Activated CD8-positive, alpha-beta T cell treated with anti-CD3 and anti-CD28 coated beads for 36 hours (primary cell): Measurements from ENCODE around the gene ECSIT. TPM values are rescaled to one million over a fixed set of nuclear protein-coding genes. Genes with fewer than 3 reads are reported as not detected.
A peak's percentile ranks its signal among the peaks of the same experiment; 100 is the strongest.

Experiments
- ATAC-seq: fragments of 200-7000 bp; cut with Tn5 transposase; one replicate; pipeline ENCODE4 v1.10.0; 2021; ENCODE audit warnings: mild to moderate bottlenecking, moderate library complexity
- CTCF ChIA-PET: fragments of 350-600 bp; sonication (Branson Sonifier 250); formaldehyde crosslinking; loops from one replicate; lab custom pipeline; 2021; ENCODE audit warnings: antibody characterized with exemption; lab: Charles Lee
- POLR2A ChIA-PET: fragments of 350-600 bp; sonication (Branson Sonifier 250); formaldehyde crosslinking; loops from one replicate; lab custom pipeline; 2021; ENCODE audit warnings: antibody characterized with exemption; lab: Charles Lee
- DNase-seq: peaks from one replicate; pipeline ENCODE4 v3.0.0-alpha.2; 2020
- H3K27ac Mint-ChIP-seq: one replicate; pipeline ENCODE4 v1.8.0; 2021; ENCODE audit warnings: mild to moderate bottlenecking, mixed read lengths
- H3K27me3 Mint-ChIP-seq: one replicate; pipeline ENCODE4 v1.8.0; 2021; ENCODE audit warnings: mixed read lengths
- H3K36me3 Mint-ChIP-seq: one replicate; pipeline ENCODE4 v1.8.0; 2021; ENCODE audit warnings: low read depth, mixed read lengths
- H3K4me1 Mint-ChIP-seq: one replicate; pipeline ENCODE4 v1.8.0; 2021; ENCODE audit warnings: low read depth, mixed read lengths
- H3K4me3 Mint-ChIP-seq: one replicate; pipeline ENCODE4 v1.8.0; 2021; ENCODE audit warnings: mild to moderate bottlenecking, moderate library complexity, mixed read lengths
- H3K9me3 Mint-ChIP-seq: one replicate; pipeline ENCODE4 v1.8.0; 2021; ENCODE audit warnings: mixed read lengths
- intact Hi-C: fragments of 100-400 bp; cut with micrococcal nuclease; formaldehyde crosslinking; loops from one replicate; pipeline ENCODE4 v1.10.0; 2022
- total RNA-seq, 2 experiments: library from RNA; stranded (reverse); gene quantifications; one replicate each; pipeline ENCODE4 v1.2.3, GENCODE V29; 2021
- TF ChIP-seq, protein P1 (sequence below): fragments of 200-600 bp; IDR thresholded peaks from one replicate; pipeline ENCODE4 v1.8.0; 2022; ENCODE audit warnings: antibody characterized with exemption, mild to moderate bottlenecking

ECSIT gene
- total RNA-seq, 2 experiments from 2014 or later: 51.2 to 53.9 TPM

- ChIA-PET POLR2A (interaction anchor here (1.1 to 1.8 kb wide), 2 partner anchors 25 to 52 kb away, joined by 4 to 8 read pairs; partner anchors contain the start of gene ELOF1), CTCF (interaction anchor here (1.2 kb wide), 1 partner anchor 15 kb away, joined by 3 read pairs; no protein-coding TSS in a partner anchor)
- Mint-ChIP-seq H3K9me3 (no peaks in the 10 kb centered on the region), H3K27ac (peak overlapping the region; percentile 25), H3K36me3 (peaks cover 20% of the 10 kb centered on the region), H3K27me3 (no peaks in the 10 kb centered on the region), H3K4me1 (peaks cover 12% of the 10 kb centered on the region), H3K4me3 (peak overlapping the region; percentile 86)
- intact Hi-C loops: no loop called here
- TF ChIP-seq, protein P1, sequence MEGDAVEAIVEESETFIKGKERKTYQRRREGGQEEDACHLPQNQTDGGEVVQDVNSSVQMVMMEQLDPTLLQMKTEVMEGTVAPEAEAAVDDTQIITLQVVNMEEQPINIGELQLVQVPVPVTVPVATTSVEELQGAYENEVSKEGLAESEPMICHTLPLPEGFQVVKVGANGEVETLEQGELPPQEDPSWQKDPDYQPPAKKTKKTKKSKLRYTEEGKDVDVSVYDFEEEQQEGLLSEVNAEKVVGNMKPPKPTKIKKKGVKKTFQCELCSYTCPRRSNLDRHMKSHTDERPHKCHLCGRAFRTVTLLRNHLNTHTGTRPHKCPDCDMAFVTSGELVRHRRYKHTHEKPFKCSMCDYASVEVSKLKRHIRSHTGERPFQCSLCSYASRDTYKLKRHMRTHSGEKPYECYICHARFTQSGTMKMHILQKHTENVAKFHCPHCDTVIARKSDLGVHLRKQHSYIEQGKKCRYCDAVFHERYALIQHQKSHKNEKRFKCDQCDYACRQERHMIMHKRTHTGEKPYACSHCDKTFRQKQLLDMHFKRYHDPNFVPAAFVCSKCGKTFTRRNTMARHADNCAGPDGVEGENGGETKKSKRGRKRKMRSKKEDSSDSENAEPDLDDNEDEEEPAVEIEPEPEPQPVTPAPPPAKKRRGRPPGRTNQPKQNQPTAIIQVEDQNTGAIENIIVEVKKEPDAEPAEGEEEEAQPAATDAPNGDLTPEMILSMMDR: no peak
- DNase-seq (no peak), ATAC-seq (no peak)
Observed at GRCh38 chr19:11507370-11508078, 21.4 kb downstream of the ECSIT start.

DNA sequence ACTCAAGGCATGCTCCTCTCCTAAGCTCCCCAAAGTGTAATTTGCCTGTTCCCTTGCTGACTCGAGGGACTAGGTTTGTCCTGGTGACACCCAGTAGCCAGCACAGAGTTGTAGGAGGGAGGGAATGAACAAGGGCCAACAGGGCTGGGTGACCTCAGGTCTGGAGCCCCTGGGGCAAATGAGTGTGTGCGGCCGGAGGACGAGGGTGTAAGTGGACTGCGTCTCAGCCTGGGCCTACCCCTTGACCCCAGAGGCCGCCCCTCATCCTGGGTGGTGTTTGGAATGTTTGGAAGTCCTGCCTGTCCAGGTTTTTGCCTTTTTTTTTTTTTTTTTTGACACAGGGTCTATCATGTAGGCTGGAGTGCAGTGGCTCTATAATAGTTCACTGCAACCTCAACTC is 22.0 kb downstream of the ECSIT start:
- TF ChIP-seq, protein P1: no peak
- Mint-ChIP-seq H3K27ac (peak overlapping the region; percentile 91), H3K4me3 (peak overlapping the region; percentile 86), H3K27me3 (no peaks in the 10 kb centered on the region), H3K4me1 (peaks cover 12% of the 10 kb centered on the region), H3K36me3 (peaks cover 20% of the 10 kb centered on the region), H3K9me3 (no peaks in the 10 kb centered on the region)
- intact Hi-C loops: no loop called here
- ChIA-PET POLR2A (interaction anchor here (0.9 to 1.8 kb wide), 4 partner anchors 11 to 53 kb away, joined by 3 to 8 read pairs (median 4); partner anchors contain the start of genes ECSIT and ELOF1), CTCF (interaction anchor here (1.2 kb wide), 1 partner anchor 16 kb away, joined by 3 read pairs; no protein-coding TSS in a partner anchor)
- ATAC-seq (no peak), DNase-seq (no peak)

DNA sequence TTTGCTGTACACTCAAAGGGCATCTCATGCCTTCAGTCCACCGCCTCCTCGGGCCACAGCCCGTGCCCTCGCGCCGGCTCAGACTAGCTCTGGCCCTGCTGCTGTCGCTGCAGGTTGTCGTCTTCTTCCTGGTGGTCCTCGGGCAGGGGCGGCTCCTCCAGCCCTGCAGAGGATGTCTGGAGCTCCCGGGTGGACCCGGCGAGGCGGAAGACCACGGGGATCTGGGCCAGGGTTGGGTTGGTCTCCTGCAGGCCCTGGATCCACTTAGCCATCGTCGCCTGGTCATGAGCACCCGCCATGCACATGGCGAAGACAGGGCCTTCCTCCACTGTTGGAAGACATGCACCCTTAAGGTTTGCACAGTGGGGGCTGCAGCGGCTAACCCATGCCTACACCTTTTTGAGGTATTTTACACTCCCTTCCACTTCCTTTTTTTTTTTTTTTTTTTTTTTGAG is 22.8 kb downstream of the ECSIT start:
- peak; percentile 23 for ATAC-seq
- Mint-ChIP-seq H3K27ac (peak overlapping the region; percentile 91), H3K36me3 (peaks cover 20% of the 10 kb centered on the region), H3K4me1 (peaks cover 12% of the 10 kb centered on the region), H3K4me3 (peak overlapping the region; percentile 86), H3K27me3 (no peaks in the 10 kb centered on the region), H3K9me3 (no peaks in the 10 kb centered on the region)
- no peak for DNase-seq
- TF ChIP-seq, protein P1: no peak
- intact Hi-C loops: no loop called here
- CTCF ChIA-PET: interaction anchor here (1.2 kb wide), 1 partner anchor 17 kb away, joined by 3 read pairs; no protein-coding TSS in a partner anchor
- POLR2A ChIA-PET: interaction anchor here (0.9 to 1.8 kb wide), 3 partner anchors 12 to 24 kb away, joined by 3 to 8 read pairs (median 3); partner anchors contain the start of gene ECSIT

GRCh38 chr19:11505504-11506100 is 23.3 kb downstream of the ECSIT start, which contains the start of gene ZNF653:
TSS of gene ZNF653 (minus strand) at chr19:11505839. CDS start at chr19:11505786, 53 bp downstream.
- ATAC-seq (peak; percentile 68), DNase-seq (peak; percentile 96)
- Mint-ChIP-seq H3K27ac (peak within 1 kb of the TSS; percentile 91), H3K27me3 (no peaks in the 10 kb centered on the region), H3K9me3 (no peaks in the 10 kb centered on the region), H3K36me3 (peaks cover 17% of the 10 kb centered on the region), H3K4me3 (peak within 1 kb of the TSS; percentile 86), H3K4me1 (peaks cover 12% of the 10 kb centered on the region)
- ChIA-PET POLR2A (interaction anchor here (0.6 to 1.8 kb wide), 3 partner anchors 23 to 239 kb away, joined by 3 to 8 read pairs (median 4); partner anchors contain the start of gene ECSIT), CTCF (no interaction called here)
- intact Hi-C loops: no loop called here
- TF ChIP-seq, protein P1: no peak
